GM12864 (cell line): ENCODE data around the gene LSR.

Experiments
- DNase-seq: peaks from one replicate; pipeline ENCODE4 v3.0.0-alpha.2; 2011; ENCODE audit warnings: low read depth
- H3K4me3 ChIP-seq: 2 replicates; pipeline ENCODE4 v1.5.1; 2011; ENCODE audit warnings: mild to moderate bottlenecking, low read depth, low read length, control low read depth
- TF ChIP-seq, protein P1 (sequence below): IDR thresholded peaks from 2 replicates; pipeline ENCODE4 v1.5.1; 2011; ENCODE audit warnings: low read depth, mild to moderate bottlenecking, moderate library complexity, low read length, control low read depth, inconsistent platforms; ENCODE audit errors: missing control alignments

LSR gene

GRCh38 chr19:35292421-35293362, 43.9 kb downstream of the LSR start:
- DNase-seq = no peak
- H3K4me3 ChIP-seq = no peak overlapping the region
- TF ChIP-seq, protein P1, sequence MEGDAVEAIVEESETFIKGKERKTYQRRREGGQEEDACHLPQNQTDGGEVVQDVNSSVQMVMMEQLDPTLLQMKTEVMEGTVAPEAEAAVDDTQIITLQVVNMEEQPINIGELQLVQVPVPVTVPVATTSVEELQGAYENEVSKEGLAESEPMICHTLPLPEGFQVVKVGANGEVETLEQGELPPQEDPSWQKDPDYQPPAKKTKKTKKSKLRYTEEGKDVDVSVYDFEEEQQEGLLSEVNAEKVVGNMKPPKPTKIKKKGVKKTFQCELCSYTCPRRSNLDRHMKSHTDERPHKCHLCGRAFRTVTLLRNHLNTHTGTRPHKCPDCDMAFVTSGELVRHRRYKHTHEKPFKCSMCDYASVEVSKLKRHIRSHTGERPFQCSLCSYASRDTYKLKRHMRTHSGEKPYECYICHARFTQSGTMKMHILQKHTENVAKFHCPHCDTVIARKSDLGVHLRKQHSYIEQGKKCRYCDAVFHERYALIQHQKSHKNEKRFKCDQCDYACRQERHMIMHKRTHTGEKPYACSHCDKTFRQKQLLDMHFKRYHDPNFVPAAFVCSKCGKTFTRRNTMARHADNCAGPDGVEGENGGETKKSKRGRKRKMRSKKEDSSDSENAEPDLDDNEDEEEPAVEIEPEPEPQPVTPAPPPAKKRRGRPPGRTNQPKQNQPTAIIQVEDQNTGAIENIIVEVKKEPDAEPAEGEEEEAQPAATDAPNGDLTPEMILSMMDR = no peak

- TF ChIP-seq, protein P1 = no peak
- H3K4me3 ChIP-seq = no peak overlapping the region
- no peak for DNase-seq
Measured at GRCh38 chr19:35293363-35293739, 44.5 kb downstream of the LSR start.

DNA sequence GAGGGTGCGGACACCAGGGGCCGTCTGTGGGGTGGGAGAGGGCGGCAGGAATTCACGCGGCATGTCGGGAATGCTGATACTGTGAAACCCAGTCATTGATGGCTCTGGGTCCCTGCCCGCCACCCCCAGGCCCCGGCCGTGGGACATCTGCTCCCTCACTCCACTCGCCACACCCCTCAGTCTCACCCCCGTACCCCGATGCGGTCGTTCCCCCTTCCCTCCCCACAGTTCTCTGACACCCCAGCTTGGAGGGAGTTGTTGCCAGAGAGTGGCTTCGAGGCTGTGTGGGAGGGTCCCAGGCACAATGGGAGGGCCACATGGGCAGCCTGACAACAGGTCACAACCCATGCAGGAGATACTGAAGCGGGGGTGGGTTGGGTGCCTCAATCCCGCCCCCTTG, 45.0 kb downstream of the LSR start:
- no peak overlapping the region for H3K4me3 ChIP-seq
- TF ChIP-seq, protein P1 = no peak
- DNase-seq = no peak

DNA sequence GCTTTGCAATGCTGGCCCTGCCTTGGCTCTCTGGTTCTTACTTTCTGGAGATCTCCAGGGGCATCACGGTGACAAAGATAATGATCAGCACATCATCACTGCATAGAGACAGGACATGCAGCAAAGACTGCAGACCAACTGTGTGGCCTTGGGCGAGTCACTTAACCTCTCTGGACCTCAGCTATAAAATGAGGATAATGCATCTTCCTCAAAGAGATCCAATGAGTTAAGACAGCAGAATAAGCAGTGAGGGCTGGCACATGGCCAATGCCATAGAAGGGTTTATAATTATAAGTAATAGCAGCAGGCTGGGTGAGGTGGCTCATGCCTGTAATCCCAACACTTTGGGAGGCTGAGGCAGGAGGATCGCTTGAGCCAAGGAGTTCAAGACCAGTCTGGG, 45.5 kb downstream of the LSR start:
- no peak for DNase-seq
- TF ChIP-seq, protein P1 = no peak
- H3K4me3 ChIP-seq = no peak overlapping the region

DNA sequence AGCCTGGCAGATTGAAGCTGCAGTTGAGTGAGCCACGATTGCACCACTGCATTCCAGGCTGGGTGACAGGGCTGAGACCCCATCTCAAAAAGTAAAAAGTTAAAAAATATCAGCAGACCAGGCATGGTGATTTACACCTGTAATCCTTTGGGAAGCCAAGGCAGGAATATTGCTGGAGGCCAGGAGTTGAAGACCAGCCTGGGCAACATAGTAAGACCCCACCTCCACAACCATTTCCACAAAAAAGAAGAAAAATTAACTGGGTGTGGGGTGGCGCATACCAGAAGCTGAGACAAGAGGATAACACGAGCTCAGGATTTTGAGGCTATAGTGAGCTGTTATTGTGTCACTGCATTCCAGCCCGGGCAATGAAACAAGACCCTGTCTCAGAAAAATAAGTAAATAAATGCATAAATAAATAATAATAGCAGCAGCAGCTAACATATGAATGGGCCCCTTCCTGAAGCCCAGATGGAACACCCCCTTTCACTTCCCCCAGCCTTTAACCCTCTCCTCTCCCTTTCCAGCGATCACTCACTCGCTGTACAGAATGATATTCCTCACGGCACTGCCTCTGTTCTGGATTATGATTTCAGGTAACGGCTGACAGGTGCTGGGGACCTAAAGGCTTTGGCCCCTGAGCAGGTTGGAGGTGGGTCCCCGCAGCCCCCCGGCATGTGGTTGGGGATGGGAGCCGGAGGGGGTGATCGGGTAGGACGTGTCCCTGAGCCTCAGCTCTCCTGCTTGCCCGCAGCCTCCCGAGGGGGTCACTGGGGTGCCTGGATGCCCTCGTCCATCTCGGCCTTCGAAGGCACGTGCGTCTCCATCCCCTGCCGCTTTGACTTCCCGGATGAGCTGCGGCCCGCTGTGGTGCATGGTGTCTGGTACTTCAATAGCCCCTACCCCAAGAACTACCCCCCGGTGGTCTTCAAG, 46.3 kb downstream of the LSR start:
- DNase-seq = no peak
- TF ChIP-seq, protein P1 = no peak
- H3K4me3 ChIP-seq = no peak overlapping the region

DNA sequence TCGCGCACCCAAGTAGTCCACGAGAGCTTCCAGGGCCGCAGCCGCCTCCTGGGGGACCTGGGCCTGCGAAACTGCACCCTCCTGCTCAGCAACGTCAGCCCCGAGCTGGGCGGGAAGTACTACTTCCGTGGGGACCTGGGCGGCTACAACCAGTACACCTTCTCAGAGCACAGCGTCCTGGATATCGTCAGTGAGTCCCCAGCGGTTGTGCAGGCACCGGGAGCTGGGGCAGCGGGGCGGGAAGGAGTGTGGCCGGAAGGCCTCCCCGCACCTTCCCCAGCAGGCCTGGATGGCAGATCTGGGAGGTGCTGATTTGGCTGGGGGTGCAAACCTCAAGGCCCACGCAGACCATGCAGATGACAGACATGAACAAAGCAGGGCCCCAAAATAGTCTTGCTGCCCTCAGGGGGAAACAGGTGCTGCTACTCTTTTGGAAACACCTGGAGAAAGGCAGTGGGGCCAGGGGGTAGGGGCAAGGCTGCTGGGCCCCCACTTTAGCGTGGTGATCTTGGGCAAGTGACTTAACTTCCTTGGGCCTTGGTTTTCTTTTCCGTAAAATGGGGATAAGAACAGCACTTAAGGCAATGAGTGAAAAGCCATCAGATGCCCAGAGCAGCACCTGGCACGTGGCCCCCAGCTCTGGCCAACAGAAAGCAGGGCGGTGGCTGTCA, 47.1 kb downstream of the LSR start:
- H3K4me3 ChIP-seq = no peak overlapping the region
- TF ChIP-seq, protein P1 = no peak
- DNase-seq = peak; percentile 45
